ENCODE results near the gene MTG1. TPM values are rescaled to one million over a fixed set of nuclear protein-coding genes. Genes with fewer than 3 reads are reported as not detected.

The MTG1 gene
- total and polyA plus RNA-seq, 10 of the 15 experiments (the other 5 are each of a cell fraction or from before 2014, with no cell fraction given): 6.2 to 104 (median 62.5) TPM

DNA sequence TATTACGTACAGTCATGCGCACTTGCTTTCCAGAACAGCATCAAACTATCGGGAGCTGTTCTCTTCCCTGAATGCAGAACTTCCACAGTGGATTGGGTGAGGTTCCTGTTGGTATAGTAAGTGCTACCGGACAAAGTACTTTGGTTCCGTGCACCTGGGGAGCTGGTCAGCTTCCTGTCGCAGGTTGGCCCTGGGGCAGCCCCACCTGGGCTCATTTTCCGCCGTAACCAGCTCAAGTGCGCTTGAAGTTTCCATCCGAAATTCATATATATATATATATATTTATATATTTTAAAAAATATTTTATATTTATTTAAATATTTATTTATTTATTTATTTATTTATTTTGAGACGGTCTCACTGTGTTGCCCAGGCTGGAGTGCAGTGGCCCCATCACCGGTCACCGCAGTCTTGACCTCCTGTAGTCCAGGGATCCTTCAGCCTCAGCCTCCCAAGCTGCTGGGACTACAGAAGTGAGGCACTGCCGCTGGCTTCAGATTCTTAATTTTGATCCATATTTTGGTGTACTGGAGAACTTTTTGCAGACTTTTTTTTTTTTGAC lies 66.3 kb downstream of the MTG1 start:
- no peak for DNase-seq (ENCODE audit: low read depth, low spot score)
- no TSS peak for BruUV-seq (replicated peaks)
- no peaks in the 10 kb centered on the region for H3K4me1 ChIP-seq (ENCODE audit: control insufficient read depth, insufficient read depth, low read length)
- no peak overlapping the region for H2AFZ ChIP-seq (ENCODE audit: control insufficient read depth, low read depth, low read length)
- H3K4me2 ChIP-seq (ENCODE audit: control insufficient read depth, insufficient read depth): no peak overlapping the region
- no peaks in the 10 kb centered on the region for H3K36me3 ChIP-seq (ENCODE audit: control insufficient read depth in 2 of 2, insufficient read depth in 2 of 2, low read length in 1 of 2)
- TF ChIP-seq SRF (IDR thresholded peaks at IDR 0.05; ENCODE audit: low read depth in 2 of 2, low read length in 2 of 2) (no peak), ZNF24 (IDR thresholded peaks at IDR 0.05) (no peak), TBL1XR1 (IDR thresholded peaks at IDR 0.05; ENCODE audit: low read depth, low read length) (no peak), CREB1 (IDR thresholded peaks at IDR 0.05; ENCODE audit: low read depth) (no peak), HCFC1 (IDR thresholded peaks at IDR 0.05; ENCODE audit: low read length) (no peak), SIX5 (IDR thresholded peaks at IDR 0.05; ENCODE audit: low read depth, low read length, severe bottlenecking) (no peak), ZZZ3 (IDR thresholded peaks at IDR 0.05; ENCODE audit: control insufficient read depth, insufficient read length, low read depth) (no peak)
- TF ChIP-seq, protein P1, sequence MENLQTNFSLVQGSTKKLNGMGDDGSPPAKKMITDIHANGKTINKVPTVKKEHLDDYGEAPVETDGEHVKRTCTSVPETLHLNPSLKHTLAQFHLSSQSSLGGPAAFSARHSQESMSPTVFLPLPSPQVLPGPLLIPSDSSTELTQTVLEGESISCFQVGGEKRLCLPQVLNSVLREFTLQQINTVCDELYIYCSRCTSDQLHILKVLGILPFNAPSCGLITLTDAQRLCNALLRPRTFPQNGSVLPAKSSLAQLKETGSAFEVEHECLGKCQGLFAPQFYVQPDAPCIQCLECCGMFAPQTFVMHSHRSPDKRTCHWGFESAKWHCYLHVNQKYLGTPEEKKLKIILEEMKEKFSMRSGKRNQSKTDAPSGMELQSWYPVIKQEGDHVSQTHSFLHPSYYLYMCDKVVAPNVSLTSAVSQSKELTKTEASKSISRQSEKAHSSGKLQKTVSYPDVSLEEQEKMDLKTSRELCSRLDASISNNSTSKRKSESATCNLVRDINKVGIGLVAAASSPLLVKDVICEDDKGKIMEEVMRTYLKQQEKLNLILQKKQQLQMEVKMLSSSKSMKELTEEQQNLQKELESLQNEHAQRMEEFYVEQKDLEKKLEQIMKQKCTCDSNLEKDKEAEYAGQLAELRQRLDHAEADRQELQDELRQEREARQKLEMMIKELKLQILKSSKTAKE (IDR thresholded peaks at IDR 0.05; ENCODE audit: low read depth, poor library complexity, severe bottlenecking): no peak
- in situ Hi-C loops (cut with MboI) (no loop called here), intact Hi-C loops (cut with micrococcal nuclease; ENCODE audit: unreplicated experiment) (no loop called here)
- ChIA-PET RAD21 (ENCODE audit: unreplicated experiment) (no interaction called here), SMC1A (ENCODE audit: uncharacterized antibody, unreplicated experiment) (no interaction called here), POLR2A (no interaction called here), CTCF (interaction anchor here (1.4 kb wide), 1 partner anchor 131 kb away, joined by 3 read pairs; no protein-coding TSS in a partner anchor)
- FAIRE-seq: no peak
- H3K9me3 ChIP-seq (replicated peaks; ENCODE audit: control insufficient read depth, insufficient read depth, low read length): no peaks in the 10 kb centered on the region; the same call in 2 of the 3 replicates
- no peaks in the 10 kb centered on the region for H3K27me3 ChIP-seq (replicated peaks in 1 of 2; ENCODE audit: control insufficient read depth in 2 of 2, insufficient read depth in 2 of 2, low read length in 1 of 2)
- no peaks in the 10 kb centered on the region for H4K20me1 ChIP-seq (ENCODE audit: control insufficient read depth, insufficient read depth)
- H3K4me3 ChIP-seq: no peak overlapping the region
- H3K79me2 ChIP-seq (ENCODE audit: control insufficient read depth, insufficient read depth, low read length): no peaks in the 10 kb centered on the region
- no peak for ATAC-seq
- no peak overlapping the region for H3K9ac ChIP-seq (ENCODE audit: control insufficient read depth, insufficient read depth, low read length)
- H3K27ac ChIP-seq (ENCODE audit: control insufficient read depth, insufficient read depth): no peak overlapping the region
- 84% methylated on average over 14 of the region's 14 CpGs for WGBS (ENCODE audit: insufficient coverage, insufficient replicate concordance, low lambda C conversion rate, missing lambda C conversion rate)
